PC-9 (cell line): ENCODE measurements around the gene CASTOR2.
"Not testable (repeated sequence)": the region's sequence is repeated elsewhere in the genome, so short reads cannot be mapped to it uniquely, and the experiment has no call there.

Experiments
- CTCF ChIP-seq: fragments of 200-600 bp; sonication (generic); conservative IDR thresholded peaks from 2 replicates; pipeline ENCODE4 v1.6.1; 2017; ENCODE audit warnings: mixed run types, antibody characterized with exemption, mild to moderate bottlenecking, moderate library complexity
- EZH2 ChIP-seq: fragments of 200-600 bp; sonication (generic); IDR thresholded peaks from 2 replicates; pipeline ENCODE4 v1.8.0; 2017; ENCODE audit warnings: antibody characterized with exemption, low read depth

- not testable (repeated sequence) for TF ChIP-seq CTCF, EZH2
Measured at GRCh38 chr7:74996361-74996760, 31.9 kb downstream of the CASTOR2 start.
